HG03196 (cell line): ENCODE data around the gene RPS26.
"Not testable (repeated sequence)": the region's sequence is repeated elsewhere in the genome, so short reads cannot be mapped to it uniquely, and the experiment has no call there.

Experiments used
- ATAC-seq: cut with Tn5 transposase; IDR thresholded peaks from one replicate; pipeline ENCODE4 v1.9.1; 2021; ENCODE audit not compliant: unreplicated experiment

RPS26 gene

DNA sequence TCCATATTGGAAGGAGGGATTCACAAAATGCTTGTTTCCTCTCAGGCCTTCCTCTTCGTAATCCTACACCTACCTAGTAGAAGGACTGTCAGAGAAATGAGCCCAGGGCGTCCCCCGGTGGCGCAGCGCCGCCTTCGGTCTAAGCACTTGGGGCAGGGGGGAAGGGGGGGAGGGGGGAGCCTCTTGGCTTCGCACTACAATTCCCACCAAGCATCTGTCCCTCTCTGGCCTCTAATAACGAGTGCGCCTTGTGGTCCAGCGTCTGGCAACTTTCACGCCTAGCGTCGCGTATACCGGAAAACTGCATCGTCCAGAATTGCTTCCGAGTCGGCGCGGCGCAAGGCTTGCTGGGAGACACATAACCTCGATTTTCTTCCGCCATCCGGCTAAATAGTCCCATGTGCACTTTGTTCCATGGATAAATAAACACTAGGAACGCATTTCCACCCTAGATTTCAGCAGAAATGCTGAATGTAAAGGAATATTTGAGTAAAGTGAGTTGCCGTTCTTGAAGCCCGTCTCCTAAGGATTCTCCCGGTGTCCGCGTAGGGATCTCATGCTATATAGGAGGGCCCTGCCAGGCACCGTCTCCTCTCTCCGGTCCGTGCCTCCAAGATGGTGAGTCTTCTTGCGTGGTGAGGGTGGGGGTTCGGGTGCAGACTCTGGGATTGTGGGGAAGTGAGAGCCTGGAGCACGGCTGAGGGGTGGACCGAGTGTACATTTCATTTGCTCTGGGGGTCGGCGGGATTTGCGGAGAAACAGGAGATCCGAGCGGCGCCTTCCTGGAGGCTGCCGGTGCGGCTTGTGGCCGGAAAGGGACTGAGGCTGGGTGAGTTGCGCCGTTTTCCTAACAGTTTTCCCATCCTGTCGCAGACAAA lies at the start of gene RPS26:
TSS of gene RPS26 (plus strand) at position 367 of the 878 bp plus-strand sequence. CDS start at position 616, 249 bp downstream.
- ATAC-seq: peak; percentile 92

DNA sequence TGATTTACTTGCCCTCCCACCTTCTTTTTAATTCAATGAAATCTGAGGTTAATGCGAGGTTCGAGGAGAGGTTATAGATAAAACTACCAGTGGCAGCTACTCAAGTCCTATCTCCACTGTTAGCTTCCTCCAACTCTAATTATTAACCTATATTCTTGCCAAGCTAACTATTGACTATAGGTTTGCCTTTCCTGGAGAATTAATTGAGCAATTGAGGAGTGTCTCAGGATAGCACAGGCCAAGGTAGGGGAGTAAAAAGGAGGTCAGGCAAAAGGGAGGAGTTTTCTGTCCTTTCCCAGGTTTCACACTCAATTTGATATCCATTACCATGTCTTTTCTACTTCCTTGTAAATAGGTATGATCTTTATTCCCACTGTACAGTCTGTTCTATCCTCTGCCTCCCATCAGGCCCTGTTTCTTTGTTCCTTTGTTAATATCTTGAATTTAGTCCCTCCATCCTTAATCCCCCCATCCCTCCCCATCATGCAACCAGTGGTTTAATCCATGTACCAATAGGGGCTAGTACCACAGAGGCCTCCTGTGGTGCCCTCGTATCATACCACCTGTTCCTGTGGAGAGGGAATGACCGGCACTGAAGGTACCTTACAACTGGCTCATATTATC lies 48.4 kb upstream of the RPS26 start:
- ATAC-seq: no peak

DNA sequence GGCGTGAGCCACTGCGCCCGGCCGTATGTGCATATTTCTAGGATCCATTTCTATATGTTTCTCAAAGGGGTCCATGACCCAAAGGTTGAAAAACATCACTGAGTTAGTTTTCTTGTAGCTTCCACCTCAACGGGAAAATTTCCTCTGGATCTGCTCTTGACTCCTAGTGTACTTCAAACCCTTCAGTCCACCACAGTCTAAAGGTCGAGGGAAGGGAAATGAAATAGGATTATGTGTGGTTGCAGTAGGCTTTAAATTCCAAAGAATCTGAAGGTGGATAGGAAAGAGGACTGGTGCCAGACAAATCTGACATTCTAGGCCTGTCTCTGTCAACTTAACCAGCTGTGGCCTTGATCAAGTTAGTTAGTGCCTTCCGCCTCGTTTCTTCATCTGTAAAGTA lies 46.4 kb upstream of the RPS26 start:
- no peak for ATAC-seq

DNA sequence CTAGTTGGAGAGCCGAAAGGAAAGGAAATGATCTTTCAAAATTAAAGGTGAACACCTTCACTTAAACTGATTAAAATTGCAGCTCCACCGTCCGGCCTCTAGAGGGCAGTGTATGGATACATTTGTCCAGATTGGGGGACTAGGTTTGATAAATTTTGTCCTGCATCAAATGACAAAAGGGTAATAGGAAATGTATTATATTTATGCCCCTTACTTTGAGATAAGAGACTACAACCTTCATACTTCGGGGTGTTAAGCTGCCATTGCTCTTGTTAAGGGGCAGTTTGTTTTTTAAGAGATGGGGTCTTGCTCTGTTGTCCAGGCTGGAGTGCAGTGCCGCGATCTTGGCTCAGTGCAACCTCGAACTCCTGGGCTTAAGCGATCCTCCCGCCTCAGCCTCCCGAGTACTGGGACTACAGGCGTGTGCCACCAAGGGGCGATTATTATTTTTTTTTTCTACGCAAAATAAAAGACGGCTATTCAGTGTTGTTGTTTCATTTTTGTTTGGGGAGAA lies 45.5 kb upstream of the RPS26 start:
- no peak for ATAC-seq

DNA sequence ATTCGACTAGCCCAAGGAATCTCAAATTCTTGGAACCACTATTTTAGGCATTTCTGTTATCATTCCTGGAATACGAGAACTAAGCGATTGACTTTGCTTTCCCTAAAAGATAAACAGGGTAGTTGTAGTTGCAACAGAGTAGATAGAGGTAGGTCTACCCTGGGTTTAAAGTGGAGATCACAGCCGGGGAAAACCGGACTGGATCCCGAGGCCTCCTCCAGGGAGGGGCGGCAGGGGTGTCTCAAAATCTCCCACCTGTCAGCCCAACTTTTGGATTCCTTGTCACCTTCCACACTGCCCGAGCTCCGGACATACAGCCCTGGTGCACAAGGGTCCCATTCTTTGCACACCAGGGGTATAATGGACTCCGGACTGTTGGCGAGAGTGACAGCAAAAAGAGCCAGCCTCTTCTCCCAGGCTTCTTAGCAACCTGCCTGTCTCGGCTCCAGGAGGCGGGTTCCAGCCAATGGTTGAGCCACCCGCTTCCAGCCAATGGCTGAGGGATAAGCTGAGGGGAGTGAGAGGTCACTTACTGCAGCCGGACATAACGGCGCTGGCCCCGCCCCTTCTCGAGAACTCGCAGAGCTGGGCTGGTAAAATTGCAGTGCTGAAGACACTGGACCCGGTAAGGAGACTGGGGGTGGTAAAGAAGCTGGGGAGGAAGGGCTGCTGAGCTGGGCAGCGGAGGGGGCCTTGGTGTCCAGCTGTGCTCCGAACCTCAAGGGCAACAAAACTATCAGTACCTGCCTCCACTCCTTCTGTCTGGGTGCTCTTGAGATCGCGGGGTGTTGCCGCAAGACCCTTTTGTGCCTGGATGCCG lies 44.8 kb upstream of the RPS26 start, which contains the start of gene SUOX:
TSS of gene SUOX (plus strand) at position 562 of the 820 bp plus-strand sequence. CDS start 4,946 bp downstream, outside the sequence.
- ATAC-seq: peak; percentile 99

DNA sequence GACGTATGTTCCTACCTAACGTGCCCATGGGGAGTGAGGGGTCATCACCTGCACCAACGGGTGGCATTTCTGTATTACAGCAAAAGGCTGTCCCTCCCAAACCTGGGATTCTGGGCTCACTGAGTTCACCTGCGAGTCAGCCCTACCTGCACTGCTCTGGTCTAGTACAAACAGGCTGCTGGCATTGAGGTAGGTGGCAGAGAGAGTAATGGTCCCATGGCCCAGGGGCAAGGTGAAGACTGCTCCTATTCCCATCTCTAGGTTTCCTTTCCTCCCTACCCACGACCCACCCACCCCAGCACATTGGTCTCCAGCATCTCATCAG lies 44.2 kb upstream of the RPS26 start:
- ATAC-seq: no peak

DNA sequence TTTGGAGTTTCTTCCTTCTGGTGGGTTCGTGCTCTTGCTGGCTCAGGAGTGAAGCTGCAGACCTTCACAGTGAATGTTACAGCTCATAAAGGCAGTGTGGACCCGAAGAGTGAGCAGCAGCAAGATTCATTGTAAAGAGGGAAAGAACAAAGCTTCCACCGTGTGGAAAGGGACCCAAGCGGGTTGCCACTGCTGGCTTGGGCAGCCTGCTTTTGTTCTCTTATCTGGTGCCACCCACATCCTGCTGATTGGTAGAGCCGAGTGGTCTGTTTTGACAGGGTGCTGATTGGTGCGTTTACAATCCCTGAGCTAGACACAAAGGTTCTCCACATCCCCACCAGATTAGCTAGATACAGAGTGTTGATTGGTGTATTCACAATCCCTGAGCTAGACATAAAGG lies 42.2 kb upstream of the RPS26 start:
- not testable (repeated sequence) for ATAC-seq

DNA sequence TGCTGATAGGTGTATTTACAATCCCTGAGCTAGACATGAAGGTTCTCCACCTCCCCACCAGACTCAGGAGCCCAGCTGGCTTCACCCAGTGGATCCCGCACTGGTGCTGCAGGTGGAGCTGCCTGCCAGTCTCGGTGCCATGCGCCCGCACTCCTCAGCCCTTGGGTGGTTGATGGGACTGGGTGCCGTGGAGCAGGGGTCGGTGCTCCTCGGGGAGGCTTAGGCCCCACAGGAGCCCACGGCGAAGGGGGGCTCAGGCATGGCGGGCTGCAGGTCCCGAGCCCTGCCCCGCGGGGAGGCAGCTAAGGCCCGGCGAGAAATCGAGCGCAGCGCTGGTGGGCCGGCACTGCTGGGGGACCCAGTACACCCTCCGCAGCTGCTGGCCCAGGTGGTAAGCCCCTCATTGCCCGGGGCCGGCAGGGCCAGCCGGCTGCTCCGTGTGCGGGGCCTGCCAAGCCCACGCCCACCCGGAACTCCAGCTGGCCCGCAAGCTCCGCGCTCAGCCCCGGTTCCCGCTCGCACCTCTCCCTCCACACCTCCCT lies 41.6 kb upstream of the RPS26 start:
- ATAC-seq: not testable (repeated sequence)

DNA sequence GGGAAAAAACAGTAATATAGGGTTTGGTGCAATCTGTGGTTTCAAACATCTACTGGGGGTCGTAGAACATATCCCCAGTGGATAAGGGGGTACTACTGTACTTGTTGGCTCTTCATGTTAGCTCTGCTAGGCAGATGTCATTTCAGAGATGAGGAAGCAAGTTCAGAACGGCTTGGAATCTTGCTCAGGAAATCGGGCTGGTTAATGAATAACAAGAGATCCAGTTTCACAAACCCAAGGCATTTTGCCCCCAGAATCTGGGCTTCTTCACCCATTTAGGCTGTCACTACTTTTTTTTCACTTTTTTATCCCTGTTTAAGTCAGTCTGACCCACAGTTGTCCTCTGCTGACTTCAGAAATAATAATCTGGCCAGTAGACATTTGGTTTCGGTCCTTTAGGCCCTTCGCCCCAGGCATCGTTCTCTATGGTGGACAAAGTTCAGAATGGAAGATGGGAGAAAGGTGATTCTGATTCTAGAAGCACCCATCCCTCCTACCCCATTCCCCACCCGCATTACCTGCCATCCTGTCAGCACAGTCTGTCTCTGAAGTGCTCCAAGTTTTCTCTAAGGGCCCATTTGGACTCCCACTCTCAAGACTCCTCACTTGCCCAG lies 40.1 kb upstream of the RPS26 start:
- ATAC-seq: no peak

DNA sequence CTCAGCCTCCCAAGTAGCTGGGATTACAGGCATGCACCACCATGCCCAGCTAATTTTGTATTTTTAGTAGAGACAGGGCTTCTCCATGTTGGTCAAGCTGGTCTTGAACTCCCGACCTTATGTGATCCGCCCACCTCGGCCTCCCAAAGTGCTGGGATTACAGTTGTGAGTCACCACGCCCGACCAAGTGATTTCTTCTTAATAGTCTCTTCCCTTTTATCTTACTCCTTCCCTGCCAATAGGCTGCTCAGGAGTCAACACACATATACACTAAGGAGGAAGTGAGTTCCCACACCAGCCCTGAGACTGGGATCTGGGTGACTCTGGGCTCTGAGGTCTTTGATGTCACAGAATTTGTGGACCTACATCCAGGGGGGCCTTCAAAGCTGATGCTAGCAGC lies 38.3 kb upstream of the RPS26 start:
- not testable (repeated sequence) for ATAC-seq

DNA sequence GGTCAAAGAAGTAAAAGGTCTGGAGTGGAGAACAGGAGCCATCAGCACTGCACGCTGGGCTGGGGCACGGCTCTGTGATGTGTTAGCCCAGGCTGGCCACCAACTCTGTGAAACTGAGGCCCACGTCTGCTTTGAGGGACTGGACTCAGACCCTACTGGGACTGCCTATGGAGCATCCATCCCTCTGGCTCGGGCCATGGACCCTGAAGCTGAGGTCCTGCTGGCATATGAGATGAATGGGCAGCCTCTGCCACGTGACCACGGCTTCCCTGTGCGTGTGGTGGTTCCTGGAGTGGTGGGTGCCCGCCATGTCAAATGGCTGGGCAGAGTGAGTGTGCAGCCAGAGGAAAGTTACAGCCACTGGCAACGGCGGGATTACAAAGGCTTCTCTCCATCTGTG lies 37.5 kb upstream of the RPS26 start:
- no peak for ATAC-seq

DNA sequence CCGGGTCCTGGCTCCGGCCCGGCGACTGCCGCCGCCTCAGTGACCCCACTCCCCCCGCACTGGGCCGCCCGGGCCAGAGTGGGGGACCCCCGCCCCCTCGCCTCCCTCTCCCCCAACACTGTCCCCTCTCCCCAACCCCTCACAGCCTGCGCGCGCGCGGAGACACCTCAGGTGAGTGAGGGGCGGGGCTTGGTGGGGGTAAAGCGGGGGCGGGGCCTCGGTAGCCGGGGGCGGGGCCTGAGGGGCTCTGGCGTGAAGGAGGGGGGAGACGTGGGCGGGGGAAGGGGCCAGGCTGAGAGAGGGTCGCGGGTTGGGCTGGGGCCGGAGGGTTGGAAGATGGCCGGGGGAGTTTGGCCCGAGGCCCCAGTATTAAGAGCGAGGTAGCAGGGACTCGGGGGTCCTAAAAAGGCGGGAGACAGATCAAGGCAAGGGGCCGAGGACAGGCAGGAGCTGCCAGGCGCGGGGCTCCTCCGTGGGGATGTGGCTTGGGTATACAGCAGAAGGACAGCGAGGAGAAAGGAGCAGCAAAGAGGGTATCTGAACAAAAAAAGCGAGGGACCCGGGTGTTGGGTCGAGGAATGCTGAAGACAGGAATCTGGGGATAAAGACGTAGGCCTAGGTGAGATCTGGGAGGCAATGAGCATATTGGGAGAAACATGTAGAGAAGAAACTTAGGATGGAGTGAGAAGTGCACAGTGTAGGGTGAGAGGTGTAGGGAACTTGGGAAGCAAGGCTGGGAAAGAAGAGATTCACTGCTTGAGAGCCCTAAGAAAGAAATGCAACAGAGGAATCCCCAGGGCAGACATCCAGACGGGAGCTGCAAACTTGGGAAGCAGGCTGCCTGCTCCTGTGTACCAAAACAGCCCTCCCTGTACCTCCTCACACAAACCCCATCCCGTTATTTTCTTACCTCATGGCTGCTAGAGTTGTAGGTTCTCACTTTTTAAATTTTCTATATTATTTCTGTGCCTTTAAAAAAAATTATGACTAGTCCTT lies 33.9 kb upstream of the RPS26 start:
- peak; percentile 24 for ATAC-seq

DNA sequence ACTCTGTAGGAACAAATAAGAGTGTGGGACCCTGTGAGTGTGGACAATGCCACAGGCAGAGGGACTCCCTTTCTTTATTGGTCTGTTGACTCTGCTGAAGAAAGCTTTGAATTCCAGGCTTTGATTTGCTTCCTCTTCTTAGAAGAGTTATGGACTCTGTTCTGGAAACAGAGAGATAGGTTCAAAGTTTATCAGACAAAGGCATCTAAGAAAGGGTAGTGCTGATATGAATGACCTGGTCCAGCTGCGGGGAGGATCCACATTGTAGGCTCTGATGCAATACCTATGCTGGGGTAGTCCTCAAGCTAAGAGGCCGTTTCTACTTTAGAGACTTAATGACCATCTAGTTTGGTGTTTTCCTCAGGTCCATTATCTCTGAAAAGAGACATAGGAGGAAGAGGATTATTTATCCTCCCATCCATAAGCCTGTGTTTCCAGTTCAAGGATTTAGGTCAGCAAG lies 31.6 kb upstream of the RPS26 start:
- ATAC-seq: no peak

DNA sequence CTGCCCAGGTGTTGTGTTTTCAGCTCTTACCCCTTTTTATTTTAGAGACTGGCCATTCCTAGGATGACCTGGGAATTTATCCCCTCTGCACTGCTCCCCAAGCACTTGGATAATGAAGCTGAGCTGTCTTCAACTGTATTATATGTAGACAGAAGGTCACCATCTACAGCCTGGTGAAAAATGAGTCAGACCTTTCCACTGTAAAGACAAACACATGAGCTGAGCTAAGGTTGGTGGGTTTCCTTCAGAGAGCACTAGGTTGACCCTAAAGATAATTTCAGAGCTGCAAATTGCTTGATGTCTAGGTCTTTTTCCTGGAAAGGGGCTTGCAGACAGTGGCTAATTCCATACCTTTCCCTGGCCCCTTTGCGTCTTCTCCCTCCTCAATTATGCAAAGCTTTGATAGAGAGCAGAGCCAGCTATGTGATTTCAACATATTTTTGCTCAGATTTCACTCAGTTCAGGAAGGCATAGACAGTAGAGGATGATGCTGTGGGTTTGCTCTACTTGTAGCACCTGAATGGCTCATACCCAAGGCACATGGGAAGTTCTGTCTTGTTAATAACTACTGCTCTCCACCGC lies 30.1 kb upstream of the RPS26 start:
- ATAC-seq: no peak

DNA sequence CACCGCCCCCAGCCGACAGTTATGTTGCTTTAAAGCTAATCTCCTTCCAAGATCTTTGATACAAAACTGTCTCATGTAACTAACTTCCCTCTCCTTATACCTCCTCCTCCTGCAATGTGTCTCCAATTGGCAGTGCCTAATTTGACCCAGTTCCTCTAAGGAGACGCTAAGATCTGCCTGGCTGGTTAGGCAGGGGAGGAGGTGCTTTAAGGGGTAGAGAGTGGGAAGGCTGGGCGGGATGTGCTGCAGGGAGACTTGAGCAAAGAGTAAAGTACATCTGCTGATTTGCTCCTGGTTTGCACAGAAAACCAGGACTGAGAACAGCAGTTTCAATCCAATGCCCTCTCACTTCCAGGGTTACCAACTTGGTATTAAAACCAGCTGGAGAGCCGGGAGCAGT lies 28.2 kb upstream of the RPS26 start:
- no peak for ATAC-seq

DNA sequence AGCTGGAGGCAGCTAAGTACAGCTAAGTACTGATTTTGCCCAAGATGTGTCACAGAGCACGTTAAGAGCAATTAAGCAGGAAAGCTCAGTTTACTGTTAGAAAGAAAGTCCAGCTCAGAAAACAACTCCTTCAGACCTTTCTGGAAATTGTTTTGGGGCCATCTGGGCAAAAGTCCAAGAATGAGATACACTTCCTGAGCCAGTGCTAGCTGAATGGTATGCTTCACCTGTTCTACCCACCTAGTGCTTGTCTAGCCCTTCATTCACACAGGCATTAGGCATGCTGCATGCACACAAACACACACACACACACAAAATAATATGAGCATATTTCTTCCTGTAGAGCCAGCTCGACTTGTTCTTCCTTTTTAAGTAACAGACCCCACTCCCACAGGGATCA lies 27.5 kb upstream of the RPS26 start:
- ATAC-seq: no peak

DNA sequence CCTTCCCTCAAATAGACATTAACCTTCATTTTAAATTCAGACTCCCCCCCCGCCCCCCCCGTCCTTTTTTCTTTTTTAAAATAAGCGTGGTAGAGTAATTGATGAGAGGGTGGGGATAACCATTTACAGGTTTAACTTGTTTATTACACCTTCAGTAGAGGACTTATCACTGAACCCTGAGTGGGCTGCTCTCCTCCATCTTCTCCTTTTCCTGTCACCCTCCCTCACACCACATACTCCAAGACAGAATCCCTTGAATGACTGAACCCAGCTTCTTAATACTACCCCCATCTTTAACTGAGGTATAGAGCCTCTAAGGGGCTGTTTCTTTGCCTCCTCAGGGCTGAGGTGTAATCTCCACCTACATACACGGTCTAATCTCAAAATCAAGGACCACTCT lies 24.5 kb upstream of the RPS26 start:
- ATAC-seq: no peak

DNA sequence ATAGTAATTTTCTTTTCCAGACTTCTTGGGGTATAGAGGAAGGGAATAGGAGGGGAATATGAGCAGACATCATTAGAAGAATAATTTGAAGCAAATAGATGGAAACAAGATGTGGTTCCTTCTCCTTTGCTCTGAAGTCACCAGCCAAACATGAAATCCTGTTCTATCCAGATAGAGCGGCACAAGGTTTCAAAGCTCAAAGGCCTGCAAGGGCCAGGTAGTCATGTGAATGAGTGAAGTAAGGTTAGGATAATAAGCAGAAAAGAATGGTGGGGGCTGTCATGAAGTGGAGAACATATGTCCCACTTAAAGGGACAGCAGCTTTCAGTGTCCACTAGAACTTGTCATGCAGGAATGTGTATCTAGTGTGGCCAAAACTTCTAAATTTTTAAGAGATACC lies 23.4 kb upstream of the RPS26 start:
- ATAC-seq: no peak
